HCT116 (cell line): Measurements from ENCODE around the gene HES5. TPM values are rescaled to one million over a fixed set of nuclear protein-coding genes. Genes with fewer than 3 reads are reported as not detected.

ENCODE experiments used
- ATAC-seq: fragments of 200-7000 bp; cut with Tn5 transposase; 2 replicates; pipeline ENCODE4 v1.9.1; 2020; ENCODE audit warnings: mild to moderate bottlenecking, moderate library complexity
- BruUV-seq: library from RNA; stranded (reverse); fragments of 400-500 nt; replicated peaks from 2 replicates; lab custom pipeline; 2021; lab: Mats Ljungman, UMichigan
- CTCF ChIA-PET: fragments of 300-600 bp; sonication (Branson Sonifier 250); formaldehyde crosslinking; loops from one replicate; lab custom pipeline; 2021; ENCODE audit warnings: antibody characterized with exemption; lab: Charles Lee
- POLR2A ChIA-PET: fragments of 300-600, 350-600 bp; sonication (Branson Sonifier 250); formaldehyde crosslinking; loops from one replicate; lab custom pipeline; 2021; ENCODE audit warnings: antibody characterized with exemption; lab: Charles Lee
- RAD21 ChIA-PET, 2 experiments: fragments of 300-600 bp; sonication (Branson Sonifier 250); formaldehyde crosslinking; loops; one replicate each; lab custom pipeline; 2023; ENCODE audit warnings: low total read pairs in 2 of 2; ENCODE audit not compliant: uncharacterized antibody in 2 of 2, unreplicated experiment in 2 of 2, low non-redundant PET in 1 of 2; lab: Charles Lee
- DNase-seq: peaks from one replicate; pipeline ENCODE4 v3.0.0-alpha.2; 2010; ENCODE audit warnings: low read depth, low spot score
- H2AFZ ChIP-seq: fragments of 200-600 bp; shearing (Covaris generic), sonication (generic); 2 replicates; pipeline ENCODE4 v1.6.1; 2017; ENCODE audit warnings: low read depth, mixed run types, mixed read lengths, antibody characterized with exemption, low read length; ENCODE audit not compliant: poor library complexity, severe bottlenecking
- H3K27ac ChIP-seq: 2 replicates; pipeline ENCODE4 v1.5.1; 2012; ENCODE audit warnings: low read depth, low read length
- H3K27me3 ChIP-seq: fragments of 200-600 bp; sonication (generic); 2 replicates; pipeline ENCODE4 v1.6.1; 2016; ENCODE audit warnings: mixed run types, low read length, mixed read lengths; ENCODE audit not compliant: insufficient read depth
- H3K36me3 ChIP-seq, 2 experiments: fragments of 200-500 bp in 1 of 2; fragments of 200-600 bp in 1 of 2; sonication (Bioruptor generic) in 1 of 2; sonication (generic) in 1 of 2; 2 replicates each; pipeline versions ENCODE4 v1.5.1 to v1.6.1; 2014 to 2016; ENCODE audit warnings: low read length in 2 of 2, inconsistent platforms in 1 of 2, mixed read lengths in 1 of 2, mixed run types in 1 of 2; ENCODE audit not compliant: insufficient read depth in 2 of 2, control insufficient read depth in 1 of 2
- H3K4me1 ChIP-seq, 2 experiments: fragments of 200-600 bp in 1 of 2; sonication (generic) in 1 of 2; 2 replicates each; pipeline versions ENCODE4 v1.5.1 to v1.6.1; 2012 to 2017; ENCODE audit warnings: low read length in 2 of 2, inconsistent platforms in 1 of 2, mild to moderate bottlenecking in 1 of 2, mixed read lengths in 1 of 2, mixed run types in 1 of 2, moderate library complexity in 1 of 2; ENCODE audit not compliant: insufficient read depth in 2 of 2, control insufficient read depth in 1 of 2
- H3K4me2 ChIP-seq: fragments of 200-600 bp; sonication (generic); 2 replicates; pipeline ENCODE4 v1.6.1; 2017; ENCODE audit warnings: mixed run types, low read length, mixed read lengths
- H3K4me3 ChIP-seq, 2 experiments: fragments of 200-600 bp in 1 of 2; sonication (generic) in 1 of 2; replicated peaks in 1 of 2; 2 replicates each; pipeline ENCODE4 v1.5.1; 2011 to 2016; ENCODE audit warnings: low read length in 2 of 2, control low read depth in 1 of 2, low read depth in 1 of 2, mild to moderate bottlenecking in 1 of 2, mixed read lengths in 1 of 2, mixed run types in 1 of 2
- H3K79me2 ChIP-seq: fragments of 200-600 bp; sonication (generic); 2 replicates; pipeline ENCODE4 v1.6.1; 2017; ENCODE audit warnings: mild to moderate bottlenecking, mixed run types, low read length, moderate library complexity, mixed read lengths; ENCODE audit not compliant: insufficient read depth
- H3K9ac ChIP-seq: fragments of 200-600 bp; sonication (generic); 2 replicates; pipeline ENCODE4 v1.6.1; 2016; ENCODE audit warnings: low read length, mixed read lengths
- H3K9me2 ChIP-seq: fragments of 200-600 bp; sonication (generic), shearing (Covaris generic); 2 replicates; pipeline ENCODE4 v1.6.1; 2017; ENCODE audit warnings: mixed run types, mild to moderate bottlenecking, moderate library complexity; ENCODE audit not compliant: insufficient read depth
- H3K9me3 ChIP-seq, 2 experiments: fragments of 200-500 bp in 1 of 2; fragments of 200-600 bp in 1 of 2; sonication (Bioruptor generic) in 1 of 2; sonication (generic) in 1 of 2; 2 replicates each; pipeline ENCODE4 v1.6.1; 2014 to 2017; ENCODE audit warnings: low read length in 2 of 2, mixed read lengths in 2 of 2, inconsistent platforms in 1 of 2, low read depth in 1 of 2, mild to moderate bottlenecking in 1 of 2, mixed run types in 1 of 2, moderate library complexity in 1 of 2; ENCODE audit not compliant: control insufficient read depth in 1 of 2, insufficient read depth in 1 of 2
- H4K20me1 ChIP-seq: fragments of 200-600 bp; sonication (generic), shearing (Covaris generic); 2 replicates; pipeline ENCODE4 v1.6.1; 2017; ENCODE audit warnings: mixed run types, mild to moderate bottlenecking, moderate library complexity; ENCODE audit not compliant: insufficient read depth
- CBX3 ChIP-seq: IDR thresholded peaks from 2 replicates; pipeline ENCODE4 v1.6.1; 2012; ENCODE audit warnings: low read depth
- ELF1 ChIP-seq: IDR thresholded peaks from 2 replicates; pipeline ENCODE4 v1.6.1; 2012; ENCODE audit warnings: low read depth, borderline replicate concordance
- EZH2 ChIP-seq: fragments of 200-600 bp; sonication (generic); IDR thresholded peaks from 2 replicates; pipeline ENCODE4 v1.6.1; 2017; ENCODE audit warnings: antibody characterized with exemption, mixed run types
- EZH2phosphoT487 ChIP-seq: fragments of 200-600 bp; IDR thresholded peaks from 2 replicates; pipeline ENCODE4 v1.6.1; 2018; ENCODE audit warnings: antibody characterized with exemption, borderline replicate concordance
- FOSL1 ChIP-seq: IDR thresholded peaks from 2 replicates; pipeline ENCODE4 v1.6.1; 2012; ENCODE audit warnings: low read depth
- JUND ChIP-seq: IDR thresholded peaks from 2 replicates; pipeline ENCODE4 v1.6.1; 2012
- POLR2A ChIP-seq: IDR thresholded peaks from 2 replicates; pipeline ENCODE4 v1.7.0; 2011; ENCODE audit warnings: borderline replicate concordance; ENCODE audit not compliant: insufficient read depth, insufficient read length; ENCODE audit errors: extremely low read depth
- POLR2AphosphoS5 ChIP-seq: IDR thresholded peaks from 2 replicates; pipeline ENCODE4 v1.6.1; 2011; ENCODE audit warnings: mild to moderate bottlenecking, low read depth, low read length, moderate library complexity
- RAD21 ChIP-seq: IDR thresholded peaks from 2 replicates; pipeline ENCODE4 v1.6.1; 2012; ENCODE audit warnings: low read depth, mild to moderate bottlenecking
- SP1 ChIP-seq: IDR thresholded peaks from 2 replicates; pipeline ENCODE4 v1.6.1; 2012; ENCODE audit warnings: low read depth
- ZFX ChIP-seq: fragments of 450-650 bp; IDR thresholded peaks from 2 replicates; pipeline ENCODE4 v1.6.1; 2017
- intact Hi-C: fragments of 100-400 bp; cut with micrococcal nuclease; formaldehyde crosslinking; loops from 2 replicates; pipeline ENCODE4 v1.10.0; 2022
- total RNA-seq: library from RNA; stranded (reverse); gene quantifications from one replicate; pipeline ENCODE4 v1.2.1, GENCODE V29; 2021; ENCODE audit not compliant: unreplicated experiment
- TF ChIP-seq, protein P1 (sequence below): IDR thresholded peaks from 2 replicates; pipeline ENCODE4 v1.6.1; 2012
- TF ChIP-seq, protein P2 (sequence below): IDR thresholded peaks from 2 replicates; pipeline ENCODE4 v1.6.1; 2011; ENCODE audit warnings: mild to moderate bottlenecking, low read length, moderate library complexity; ENCODE audit not compliant: insufficient replicate concordance; ENCODE audit errors: extremely low read depth
- TF ChIP-seq, protein P3 (sequence below): IDR thresholded peaks from 2 replicates; pipeline ENCODE4 v1.6.1; 2012

The HES5 gene
- total RNA-seq, 1 experiment from 2014 or later = not detected

DNA sequence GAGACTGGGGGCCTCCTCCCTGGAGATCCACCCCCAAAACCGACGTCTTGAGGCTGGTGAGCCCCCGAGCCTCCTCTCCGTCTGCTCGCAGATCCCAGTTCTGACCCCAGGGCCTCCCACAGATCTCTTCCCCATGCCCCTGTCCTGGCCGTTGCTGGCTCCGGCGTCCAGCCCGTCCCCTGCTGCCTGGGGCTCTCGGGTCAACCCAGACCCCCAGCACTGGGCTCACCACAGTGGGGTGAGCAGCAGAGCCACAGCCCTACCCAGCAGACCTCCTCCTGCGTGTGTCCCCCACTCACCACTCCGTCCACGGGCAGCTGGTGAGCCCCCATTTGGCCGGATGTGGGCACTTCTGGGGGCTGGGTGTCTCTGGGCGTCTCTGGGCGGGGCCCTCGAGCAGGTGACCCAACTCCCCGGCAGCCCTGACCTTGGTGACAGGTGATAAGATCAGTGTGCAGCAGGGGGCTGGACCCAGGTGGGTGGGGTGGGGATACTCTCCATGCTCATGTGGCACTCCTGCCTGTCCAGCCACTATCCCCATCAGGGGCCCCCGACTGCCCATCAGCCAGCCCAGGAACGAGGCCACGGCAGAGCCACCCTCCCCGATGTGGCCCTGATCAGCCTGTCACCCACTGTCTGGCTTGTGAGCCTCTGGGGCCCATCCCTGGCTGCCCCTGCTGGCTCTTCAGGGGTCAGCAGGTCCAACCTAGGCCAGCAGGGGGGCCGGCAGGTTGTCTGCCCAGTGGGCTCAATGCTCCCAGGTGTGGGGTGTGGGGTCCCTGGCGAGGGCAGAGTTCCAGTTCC, 26.8 kb upstream of the HES5 start:
- intact Hi-C loops = no loop called here
- TF ChIP-seq SP1 = no peak
- no peak for TF ChIP-seq JUND
- TF ChIP-seq, protein P1, sequence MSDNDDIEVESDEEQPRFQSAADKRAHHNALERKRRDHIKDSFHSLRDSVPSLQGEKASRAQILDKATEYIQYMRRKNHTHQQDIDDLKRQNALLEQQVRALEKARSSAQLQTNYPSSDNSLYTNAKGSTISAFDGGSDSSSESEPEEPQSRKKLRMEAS = no peak
- no peak for TF ChIP-seq POLR2AphosphoS5
- TF ChIP-seq, protein P2, sequence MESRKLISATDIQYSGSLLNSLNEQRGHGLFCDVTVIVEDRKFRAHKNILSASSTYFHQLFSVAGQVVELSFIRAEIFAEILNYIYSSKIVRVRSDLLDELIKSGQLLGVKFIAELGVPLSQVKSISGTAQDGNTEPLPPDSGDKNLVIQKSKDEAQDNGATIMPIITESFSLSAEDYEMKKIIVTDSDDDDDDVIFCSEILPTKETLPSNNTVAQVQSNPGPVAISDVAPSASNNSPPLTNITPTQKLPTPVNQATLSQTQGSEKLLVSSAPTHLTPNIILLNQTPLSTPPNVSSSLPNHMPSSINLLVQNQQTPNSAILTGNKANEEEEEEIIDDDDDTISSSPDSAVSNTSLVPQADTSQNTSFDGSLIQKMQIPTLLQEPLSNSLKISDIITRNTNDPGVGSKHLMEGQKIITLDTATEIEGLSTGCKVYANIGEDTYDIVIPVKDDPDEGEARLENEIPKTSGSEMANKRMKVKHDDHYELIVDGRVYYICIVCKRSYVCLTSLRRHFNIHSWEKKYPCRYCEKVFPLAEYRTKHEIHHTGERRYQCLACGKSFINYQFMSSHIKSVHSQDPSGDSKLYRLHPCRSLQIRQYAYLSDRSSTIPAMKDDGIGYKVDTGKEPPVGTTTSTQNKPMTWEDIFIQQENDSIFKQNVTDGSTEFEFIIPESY = no peak
- no peak for TF ChIP-seq ELF1
- no peak for TF ChIP-seq EZH2
- TF ChIP-seq CBX3 = no peak
- TF ChIP-seq POLR2A = no peak
- TF ChIP-seq EZH2phosphoT487 = no peak
- TF ChIP-seq FOSL1 = no peak
- TF ChIP-seq RAD21 = no peak
- TF ChIP-seq, protein P3, sequence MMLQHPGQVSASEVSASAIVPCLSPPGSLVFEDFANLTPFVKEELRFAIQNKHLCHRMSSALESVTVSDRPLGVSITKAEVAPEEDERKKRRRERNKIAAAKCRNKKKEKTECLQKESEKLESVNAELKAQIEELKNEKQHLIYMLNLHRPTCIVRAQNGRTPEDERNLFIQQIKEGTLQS = no peak
- no peak for TF ChIP-seq ZFX
- Histone ChIP-seq H4K20me1 (no peaks in the 10 kb centered on the region), H3K9me3 (no peaks in the 10 kb centered on the region), H3K27me3 (no peaks in the 10 kb centered on the region), H3K9me2 (no peaks in the 10 kb centered on the region), H3K27ac (no peak overlapping the region), H3K4me3 (no peak overlapping the region), H3K4me2 (no peak overlapping the region), H3K4me1 (no peaks in the 10 kb centered on the region), H3K36me3 (no peaks in the 10 kb centered on the region), H3K9ac (no peak overlapping the region), H2AFZ (no peak overlapping the region), H3K79me2 (no peaks in the 10 kb centered on the region)
- ChIA-PET CTCF (no interaction called here), POLR2A (no interaction called here), RAD21 (no interaction called here)
- ATAC-seq (no peak), DNase-seq (no peak)
- no TSS peak for BruUV-seq
